GM12878 (cell line): ENCODE results near the gene CAMTA1.

Source experiments
- CBX5 ChIP-seq: sonication (generic); IDR thresholded peaks from 2 replicates; pipeline ENCODE4 v1.6.1; 2016; ENCODE audit warnings: low read depth, moderate library complexity, mild to moderate bottlenecking, inconsistent platforms
- CREM ChIP-seq: IDR thresholded peaks from 2 replicates; pipeline ENCODE4 v1.6.1; 2014; ENCODE audit warnings: antibody characterized with exemption, low read depth
- E2F4 ChIP-seq: IDR thresholded peaks from 2 replicates; pipeline ENCODE4 v1.6.1; 2012; ENCODE audit warnings: low read depth, low read length, improper control_type of control experiment
- EZH2 ChIP-seq: IDR thresholded peaks from 2 replicates; pipeline ENCODE4 v1.6.1; 2012; ENCODE audit warnings: low read depth, mild to moderate bottlenecking, control low read depth, inconsistent platforms, low read length, borderline replicate concordance; ENCODE audit not compliant: control insufficient read depth
- HDAC6 ChIP-seq: fragments of 200-600 bp; sonication (generic); IDR thresholded peaks from one replicate; pipeline ENCODE4 v1.8.0; 2017; ENCODE audit warnings: antibody characterized with exemption; ENCODE audit not compliant: unreplicated experiment
- JUND ChIP-seq: IDR thresholded peaks from 2 replicates; pipeline ENCODE4 v1.6.1; 2012; ENCODE audit warnings: low read depth, mild to moderate bottlenecking, low read length, improper control_type of control experiment, moderate library complexity
- NR2C2 ChIP-seq: IDR thresholded peaks from 2 replicates; pipeline ENCODE4 v1.6.1; 2011; ENCODE audit warnings: borderline replicate concordance, low read depth; ENCODE audit not compliant: control insufficient read depth, insufficient read length
- POLR2A ChIP-seq: IDR thresholded peaks from 2 replicates; pipeline ENCODE4 v1.6.1; 2011; ENCODE audit warnings: low read depth, mild to moderate bottlenecking, low read length
- TF ChIP-seq, protein P1 (sequence below), 3 experiments: IDR thresholded peaks in 2 of 3; conservative IDR thresholded peaks in 1 of 3; 2 replicates each; pipeline ENCODE4 v1.5.1; 2011; ENCODE audit warnings: low read depth in 3 of 3, low read length in 3 of 3, mild to moderate bottlenecking in 3 of 3, control low read depth in 2 of 3, moderate library complexity in 2 of 3, inconsistent platforms in 1 of 3, mixed read lengths in 1 of 3; ENCODE audit not compliant: control insufficient read depth in 2 of 3, insufficient read depth in 1 of 3; ENCODE audit errors: extremely low read depth in 1 of 3
- TF ChIP-seq, protein P2 (sequence below): IDR thresholded peaks from 2 replicates; pipeline ENCODE4 v1.6.1; 2012; ENCODE audit warnings: mild to moderate bottlenecking, low read depth, low read length
- TF ChIP-seq, protein P3 (sequence below): IDR thresholded peaks from 2 replicates; pipeline ENCODE4 v1.6.1; 2011; ENCODE audit warnings: borderline replicate concordance, low read depth, mild to moderate bottlenecking, moderate library complexity, mixed read lengths, low read length; ENCODE audit not compliant: insufficient read depth; ENCODE audit errors: extremely low read length
- TF ChIP-seq, protein P4 (sequence below): IDR thresholded peaks from 2 replicates; pipeline ENCODE4 v1.6.1; 2012; ENCODE audit warnings: low read depth, low read length, improper control_type of control experiment
- TF ChIP-seq, protein P5 (sequence below): fragments of 450-650 bp; IDR thresholded peaks from 2 replicates; pipeline ENCODE4 v1.6.1; 2017; ENCODE audit warnings: antibody characterized with exemption, mild to moderate bottlenecking, moderate library complexity

GRCh38 chr1:7050751-7051665 lies 265.8 kb downstream of the CAMTA1 start:
- TF ChIP-seq, protein P1, sequence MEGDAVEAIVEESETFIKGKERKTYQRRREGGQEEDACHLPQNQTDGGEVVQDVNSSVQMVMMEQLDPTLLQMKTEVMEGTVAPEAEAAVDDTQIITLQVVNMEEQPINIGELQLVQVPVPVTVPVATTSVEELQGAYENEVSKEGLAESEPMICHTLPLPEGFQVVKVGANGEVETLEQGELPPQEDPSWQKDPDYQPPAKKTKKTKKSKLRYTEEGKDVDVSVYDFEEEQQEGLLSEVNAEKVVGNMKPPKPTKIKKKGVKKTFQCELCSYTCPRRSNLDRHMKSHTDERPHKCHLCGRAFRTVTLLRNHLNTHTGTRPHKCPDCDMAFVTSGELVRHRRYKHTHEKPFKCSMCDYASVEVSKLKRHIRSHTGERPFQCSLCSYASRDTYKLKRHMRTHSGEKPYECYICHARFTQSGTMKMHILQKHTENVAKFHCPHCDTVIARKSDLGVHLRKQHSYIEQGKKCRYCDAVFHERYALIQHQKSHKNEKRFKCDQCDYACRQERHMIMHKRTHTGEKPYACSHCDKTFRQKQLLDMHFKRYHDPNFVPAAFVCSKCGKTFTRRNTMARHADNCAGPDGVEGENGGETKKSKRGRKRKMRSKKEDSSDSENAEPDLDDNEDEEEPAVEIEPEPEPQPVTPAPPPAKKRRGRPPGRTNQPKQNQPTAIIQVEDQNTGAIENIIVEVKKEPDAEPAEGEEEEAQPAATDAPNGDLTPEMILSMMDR (IDR thresholded peaks at IDR 0.05 in 2 of 3, conservative IDR thresholded peaks at IDR 0.05 in 1 of 3; ENCODE audit: control insufficient read depth in 2 of 3, extremely low read depth in 1 of 3, insufficient read depth in 1 of 3, low read depth in 3 of 3, low read length in 3 of 3): no peak
- TF ChIP-seq, protein P2, sequence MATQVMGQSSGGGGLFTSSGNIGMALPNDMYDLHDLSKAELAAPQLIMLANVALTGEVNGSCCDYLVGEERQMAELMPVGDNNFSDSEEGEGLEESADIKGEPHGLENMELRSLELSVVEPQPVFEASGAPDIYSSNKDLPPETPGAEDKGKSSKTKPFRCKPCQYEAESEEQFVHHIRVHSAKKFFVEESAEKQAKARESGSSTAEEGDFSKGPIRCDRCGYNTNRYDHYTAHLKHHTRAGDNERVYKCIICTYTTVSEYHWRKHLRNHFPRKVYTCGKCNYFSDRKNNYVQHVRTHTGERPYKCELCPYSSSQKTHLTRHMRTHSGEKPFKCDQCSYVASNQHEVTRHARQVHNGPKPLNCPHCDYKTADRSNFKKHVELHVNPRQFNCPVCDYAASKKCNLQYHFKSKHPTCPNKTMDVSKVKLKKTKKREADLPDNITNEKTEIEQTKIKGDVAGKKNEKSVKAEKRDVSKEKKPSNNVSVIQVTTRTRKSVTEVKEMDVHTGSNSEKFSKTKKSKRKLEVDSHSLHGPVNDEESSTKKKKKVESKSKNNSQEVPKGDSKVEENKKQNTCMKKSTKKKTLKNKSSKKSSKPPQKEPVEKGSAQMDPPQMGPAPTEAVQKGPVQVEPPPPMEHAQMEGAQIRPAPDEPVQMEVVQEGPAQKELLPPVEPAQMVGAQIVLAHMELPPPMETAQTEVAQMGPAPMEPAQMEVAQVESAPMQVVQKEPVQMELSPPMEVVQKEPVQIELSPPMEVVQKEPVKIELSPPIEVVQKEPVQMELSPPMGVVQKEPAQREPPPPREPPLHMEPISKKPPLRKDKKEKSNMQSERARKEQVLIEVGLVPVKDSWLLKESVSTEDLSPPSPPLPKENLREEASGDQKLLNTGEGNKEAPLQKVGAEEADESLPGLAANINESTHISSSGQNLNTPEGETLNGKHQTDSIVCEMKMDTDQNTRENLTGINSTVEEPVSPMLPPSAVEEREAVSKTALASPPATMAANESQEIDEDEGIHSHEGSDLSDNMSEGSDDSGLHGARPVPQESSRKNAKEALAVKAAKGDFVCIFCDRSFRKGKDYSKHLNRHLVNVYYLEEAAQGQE: no peak
- TF ChIP-seq, protein P3, sequence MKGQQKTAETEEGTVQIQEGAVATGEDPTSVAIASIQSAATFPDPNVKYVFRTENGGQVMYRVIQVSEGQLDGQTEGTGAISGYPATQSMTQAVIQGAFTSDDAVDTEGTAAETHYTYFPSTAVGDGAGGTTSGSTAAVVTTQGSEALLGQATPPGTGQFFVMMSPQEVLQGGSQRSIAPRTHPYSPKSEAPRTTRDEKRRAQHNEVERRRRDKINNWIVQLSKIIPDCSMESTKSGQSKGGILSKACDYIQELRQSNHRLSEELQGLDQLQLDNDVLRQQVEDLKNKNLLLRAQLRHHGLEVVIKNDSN: no peak
- TF ChIP-seq POLR2A: no peak
- TF ChIP-seq, protein P4, sequence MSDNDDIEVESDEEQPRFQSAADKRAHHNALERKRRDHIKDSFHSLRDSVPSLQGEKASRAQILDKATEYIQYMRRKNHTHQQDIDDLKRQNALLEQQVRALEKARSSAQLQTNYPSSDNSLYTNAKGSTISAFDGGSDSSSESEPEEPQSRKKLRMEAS: no peak
- TF ChIP-seq CBX5: no peak
- TF ChIP-seq E2F4: no peak
- no peak for TF ChIP-seq NR2C2
- TF ChIP-seq JUND: no peak
- no peak for TF ChIP-seq CREM
- no peak for TF ChIP-seq HDAC6
- TF ChIP-seq, protein P5, sequence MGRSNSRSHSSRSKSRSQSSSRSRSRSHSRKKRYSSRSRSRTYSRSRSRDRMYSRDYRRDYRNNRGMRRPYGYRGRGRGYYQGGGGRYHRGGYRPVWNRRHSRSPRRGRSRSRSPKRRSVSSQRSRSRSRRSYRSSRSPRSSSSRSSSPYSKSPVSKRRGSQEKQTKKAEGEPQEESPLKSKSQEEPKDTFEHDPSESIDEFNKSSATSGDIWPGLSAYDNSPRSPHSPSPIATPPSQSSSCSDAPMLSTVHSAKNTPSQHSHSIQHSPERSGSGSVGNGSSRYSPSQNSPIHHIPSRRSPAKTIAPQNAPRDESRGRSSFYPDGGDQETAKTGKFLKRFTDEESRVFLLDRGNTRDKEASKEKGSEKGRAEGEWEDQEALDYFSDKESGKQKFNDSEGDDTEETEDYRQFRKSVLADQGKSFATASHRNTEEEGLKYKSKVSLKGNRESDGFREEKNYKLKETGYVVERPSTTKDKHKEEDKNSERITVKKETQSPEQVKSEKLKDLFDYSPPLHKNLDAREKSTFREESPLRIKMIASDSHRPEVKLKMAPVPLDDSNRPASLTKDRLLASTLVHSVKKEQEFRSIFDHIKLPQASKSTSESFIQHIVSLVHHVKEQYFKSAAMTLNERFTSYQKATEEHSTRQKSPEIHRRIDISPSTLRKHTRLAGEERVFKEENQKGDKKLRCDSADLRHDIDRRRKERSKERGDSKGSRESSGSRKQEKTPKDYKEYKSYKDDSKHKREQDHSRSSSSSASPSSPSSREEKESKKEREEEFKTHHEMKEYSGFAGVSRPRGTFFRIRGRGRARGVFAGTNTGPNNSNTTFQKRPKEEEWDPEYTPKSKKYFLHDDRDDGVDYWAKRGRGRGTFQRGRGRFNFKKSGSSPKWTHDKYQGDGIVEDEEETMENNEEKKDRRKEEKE: no peak
- no peak for TF ChIP-seq EZH2
